ENCODE measurements around the gene GRID1. TPM values are rescaled to one million over a fixed set of nuclear protein-coding genes. Genes with fewer than 3 reads are reported as not detected.
"Not testable (repeated sequence)": the region's sequence is repeated elsewhere in the genome, so short reads cannot be mapped to it uniquely, and the experiment has no call there.

GRID1 gene
- total RNA-seq, 1 experiment from 2014 or later, result 5.6 TPM

DNA sequence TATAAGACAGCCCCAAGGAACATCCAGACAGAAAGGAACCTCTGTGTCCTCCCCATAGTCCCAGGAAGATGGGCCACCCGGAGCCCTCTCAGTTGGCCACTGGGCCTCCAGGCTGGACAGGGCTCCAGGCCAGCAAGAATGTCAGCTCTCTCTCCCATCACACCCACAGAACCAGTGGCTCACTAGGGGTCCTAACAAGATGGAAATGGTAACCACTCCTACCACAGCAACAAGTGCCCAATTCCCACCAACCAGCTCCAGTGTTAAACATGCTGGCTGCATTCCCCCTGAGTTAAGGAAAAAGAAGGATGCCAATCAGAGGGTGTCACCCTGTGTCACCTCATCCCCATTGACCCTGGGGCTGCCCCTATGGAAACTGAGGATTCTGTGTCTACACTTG, 333.0 kb downstream of the GRID1 start:
- no peak overlapping the region for H2AFZ ChIP-seq (ENCODE audit: low read depth, low read length, poor library complexity, severe bottlenecking)
- ChIA-PET RAD21 (ENCODE audit: low non-redundant PET in 1 of 2, low total read pairs in 2 of 2, uncharacterized antibody in 2 of 2, unreplicated experiment in 2 of 2) (no interaction called here), POLR2A (no interaction called here), CTCF (no interaction called here)
- BruUV-seq (replicated peaks), result no TSS peak
- no peak for DNase-seq (ENCODE audit: low read depth, low spot score)
- no peak overlapping the region for H3K4me2 ChIP-seq (ENCODE audit: low read length)
- no peaks in the 10 kb centered on the region for H3K36me3 ChIP-seq (ENCODE audit: control insufficient read depth in 1 of 2, insufficient read depth in 2 of 2, low read length in 2 of 2)
- H3K9me2 ChIP-seq (ENCODE audit: insufficient read depth), result no peaks in the 10 kb centered on the region
- no peaks in the 10 kb centered on the region for H3K27me3 ChIP-seq (ENCODE audit: insufficient read depth, low read length)
- no peaks in the 10 kb centered on the region for H3K9me3 ChIP-seq (ENCODE audit: control insufficient read depth in 1 of 2, insufficient read depth in 1 of 2, low read depth in 1 of 2, low read length in 2 of 2)
- no peak for ATAC-seq
- no peaks in the 10 kb centered on the region for H3K79me2 ChIP-seq (ENCODE audit: insufficient read depth, low read length)
- no peak overlapping the region for H3K9ac ChIP-seq (ENCODE audit: low read length)
- intact Hi-C loops (cut with micrococcal nuclease), result no loop called here
- no peak overlapping the region for H3K27ac ChIP-seq (ENCODE audit: low read depth, low read length)
- no peak overlapping the region for H3K4me3 ChIP-seq (replicated peaks in 1 of 2; ENCODE audit: low read depth in 1 of 2, low read length in 2 of 2)
- H4K20me1 ChIP-seq (ENCODE audit: insufficient read depth), result no peaks in the 10 kb centered on the region
- no peaks in the 10 kb centered on the region for H3K4me1 ChIP-seq (ENCODE audit: control insufficient read depth in 1 of 2, insufficient read depth in 2 of 2, low read length in 2 of 2)
- TF ChIP-seq TCF7L2 (IDR thresholded peaks at IDR 0.05; ENCODE audit: borderline replicate concordance, extremely low read depth, insufficient read depth, insufficient read length) (no peak), ZNF274 (IDR thresholded peaks at IDR 0.05; ENCODE audit: low read depth, low read length) (no peak), EZH2phosphoT487 (IDR thresholded peaks at IDR 0.05; ENCODE audit: borderline replicate concordance) (no peak), CBX3 (IDR thresholded peaks at IDR 0.05; ENCODE audit: low read depth) (no peak), ZFX (IDR thresholded peaks at IDR 0.05) (no peak)
- TF ChIP-seq, protein P1, sequence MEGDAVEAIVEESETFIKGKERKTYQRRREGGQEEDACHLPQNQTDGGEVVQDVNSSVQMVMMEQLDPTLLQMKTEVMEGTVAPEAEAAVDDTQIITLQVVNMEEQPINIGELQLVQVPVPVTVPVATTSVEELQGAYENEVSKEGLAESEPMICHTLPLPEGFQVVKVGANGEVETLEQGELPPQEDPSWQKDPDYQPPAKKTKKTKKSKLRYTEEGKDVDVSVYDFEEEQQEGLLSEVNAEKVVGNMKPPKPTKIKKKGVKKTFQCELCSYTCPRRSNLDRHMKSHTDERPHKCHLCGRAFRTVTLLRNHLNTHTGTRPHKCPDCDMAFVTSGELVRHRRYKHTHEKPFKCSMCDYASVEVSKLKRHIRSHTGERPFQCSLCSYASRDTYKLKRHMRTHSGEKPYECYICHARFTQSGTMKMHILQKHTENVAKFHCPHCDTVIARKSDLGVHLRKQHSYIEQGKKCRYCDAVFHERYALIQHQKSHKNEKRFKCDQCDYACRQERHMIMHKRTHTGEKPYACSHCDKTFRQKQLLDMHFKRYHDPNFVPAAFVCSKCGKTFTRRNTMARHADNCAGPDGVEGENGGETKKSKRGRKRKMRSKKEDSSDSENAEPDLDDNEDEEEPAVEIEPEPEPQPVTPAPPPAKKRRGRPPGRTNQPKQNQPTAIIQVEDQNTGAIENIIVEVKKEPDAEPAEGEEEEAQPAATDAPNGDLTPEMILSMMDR (IDR thresholded peaks at IDR 0.05 in 2 of 3, conservative IDR thresholded peaks at IDR 0.05 in 1 of 3; ENCODE audit: borderline replicate concordance in 1 of 3, insufficient read depth in 1 of 3, low read depth in 2 of 3, low read length in 2 of 3), result no peak

DNA sequence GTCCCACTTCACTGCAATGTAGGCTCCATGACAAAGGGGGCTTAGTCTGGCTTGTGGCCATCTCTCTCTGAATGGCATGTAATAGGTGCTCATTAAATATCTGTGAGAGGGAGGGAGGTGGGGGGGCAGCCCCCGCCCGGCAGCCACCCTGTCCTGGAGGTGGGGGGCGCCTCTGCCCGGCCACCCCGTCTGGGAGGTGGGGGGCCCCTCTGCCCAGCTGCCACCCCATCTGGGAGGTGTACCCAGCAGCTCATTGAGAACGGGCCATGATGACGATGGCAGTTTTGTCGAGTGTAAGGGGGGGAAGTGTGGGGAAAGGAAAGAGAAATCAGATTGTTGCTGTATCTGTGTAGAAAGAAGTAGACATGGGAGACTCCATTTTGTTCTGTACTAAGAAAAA, 334.5 kb downstream of the GRID1 start:
- H3K4me2 ChIP-seq (ENCODE audit: low read length); CTCF ChIA-PET; H3K79me2 ChIP-seq (ENCODE audit: insufficient read depth, low read length); H3K9me2 ChIP-seq (ENCODE audit: insufficient read depth); H3K27ac ChIP-seq (ENCODE audit: low read depth, low read length); H2AFZ ChIP-seq (ENCODE audit: low read depth, low read length, poor library complexity, severe bottlenecking); intact Hi-C loops (cut with micrococcal nuclease); BruUV-seq (replicated peaks); H3K9me3 ChIP-seq (ENCODE audit: control insufficient read depth in 1 of 2, insufficient read depth in 1 of 2, low read depth in 1 of 2, low read length in 2 of 2); DNase-seq (ENCODE audit: low read depth, low spot score); H3K9ac ChIP-seq (ENCODE audit: low read length); POLR2A ChIA-PET; H3K4me3 ChIP-seq (replicated peaks in 1 of 2; ENCODE audit: low read depth in 1 of 2, low read length in 2 of 2); H3K4me1 ChIP-seq (ENCODE audit: control insufficient read depth in 1 of 2, insufficient read depth in 2 of 2, low read length in 2 of 2); H3K36me3 ChIP-seq (ENCODE audit: control insufficient read depth in 1 of 2, insufficient read depth in 2 of 2, low read length in 2 of 2); RAD21 ChIA-PET (ENCODE audit: low non-redundant PET in 1 of 2, low total read pairs in 2 of 2, uncharacterized antibody in 2 of 2, unreplicated experiment in 2 of 2); ATAC-seq; H3K27me3 ChIP-seq (ENCODE audit: insufficient read depth, low read length); H4K20me1 ChIP-seq (ENCODE audit: insufficient read depth): not testable (repeated sequence)

Data from HCT116 (cell line).